K562 (cell line): ENCODE measurements around the gene SF3B4. TPM values are rescaled to one million over a fixed set of nuclear protein-coding genes. Genes with fewer than 3 reads are reported as not detected.

Experiments
- ATF7 ChIP-seq: fragments of 450-650 bp; IDR thresholded peaks from 2 replicates; pipeline ENCODE4 v1.7.1; 2014; ENCODE audit warnings: mild to moderate bottlenecking, moderate library complexity
- CCAR2 ChIP-seq: fragments of 200-400 bp; formaldehyde crosslinking; IDR thresholded peaks from 2 replicates; pipeline ENCODE4 v1.6.1; 2017; ENCODE audit warnings: mild to moderate bottlenecking, low read depth, low read length
- CHD2 ChIP-seq: IDR thresholded peaks from 2 replicates; pipeline ENCODE4 v1.6.1; 2011; ENCODE audit warnings: low read depth, low read length
- CHD7 ChIP-seq: fragments of 200-600 bp; sonication (generic); IDR thresholded peaks from one replicate; pipeline ENCODE4 v1.6.1; 2012; ENCODE audit warnings: mild to moderate bottlenecking, low read depth, low read length, inconsistent platforms
- DACH1 ChIP-seq: fragments of 450-650 bp; IDR thresholded peaks from 2 replicates; pipeline ENCODE4 v1.6.1; 2018; ENCODE audit not compliant: partially characterized antibody
- GATAD2B ChIP-seq: fragments of 450-650 bp; IDR thresholded peaks from 2 replicates; pipeline ENCODE4 v1.6.1; 2017; ENCODE audit warnings: mild to moderate bottlenecking, borderline replicate concordance
- ID3 ChIP-seq, 2 experiments: fragments of 250-450 bp in 1 of 2; fragments of 450-650 bp in 1 of 2; sonication (Bioruptor Pico) in 1 of 2; IDR thresholded peaks; 2 replicates each; pipeline versions ENCODE4 v1.6.1 to v1.8.0; 2016 to 2021; ENCODE audit warnings: mild to moderate bottlenecking in 2 of 2, moderate library complexity in 2 of 2, missing compliant biosample characterization in 1 of 2, missing genetic modification characterization in 1 of 2
- MLX ChIP-seq, 2 experiments: fragments of 450-650 bp in 1 of 2; sonication (generic) in 1 of 2; formaldehyde crosslinking; conservative IDR thresholded peaks; 2 replicates each; pipeline versions ENCODE4 v1.4.0 to v1.8.1; 2020 to 2022; ENCODE audit warnings: mild to moderate bottlenecking in 1 of 2, missing genetic modification reagents in 1 of 2
- NFYB ChIP-seq: IDR thresholded peaks from 2 replicates; pipeline ENCODE4 v1.6.1; 2011; ENCODE audit warnings: mild to moderate bottlenecking, moderate library complexity; ENCODE audit not compliant: insufficient read length; ENCODE audit errors: extremely low read depth
- POLR2H ChIP-seq: IDR thresholded peaks from 2 replicates; pipeline ENCODE4 v1.6.1; 2016; ENCODE audit warnings: missing genetic modification characterization, low read depth, mild to moderate bottlenecking, control low read depth, missing compliant biosample characterization, moderate library complexity
- SIN3A ChIP-seq, 2 experiments: fragments of 150-350 bp in 1 of 2; IDR thresholded peaks; 2 replicates each; pipeline ENCODE4 v1.6.1; 2011 to 2016; ENCODE audit warnings: borderline replicate concordance in 2 of 2, low read depth in 2 of 2, low read length in 2 of 2, mild to moderate bottlenecking in 2 of 2, moderate library complexity in 2 of 2; ENCODE audit not compliant: control insufficient read depth in 1 of 2
- ZNF121 ChIP-seq: sonication (generic); formaldehyde crosslinking; conservative IDR thresholded peaks from 2 replicates; pipeline ENCODE4 v1.8.0; 2022; ENCODE audit warnings: missing genetic modification reagents
- ZNF24 ChIP-seq: fragments of 450-650 bp; IDR thresholded peaks from 2 replicates; pipeline ENCODE4 v1.6.1; 2016
- ZNF263 ChIP-seq: sonication (generic); formaldehyde crosslinking; IDR thresholded peaks from 2 replicates; pipeline ENCODE4 v1.8.0; 2022; ENCODE audit warnings: mild to moderate bottlenecking, missing genetic modification reagents, borderline replicate concordance
- ZSCAN29 ChIP-seq: fragments of 450-650 bp; IDR thresholded peaks from 2 replicates; pipeline ENCODE4 v1.6.1; 2017
- polyA plus RNA-seq, 8 experiments: library from polyadenylated mRNA; depleted of rRNA in 4 of 8; stranded (reverse) in 5 of 8; unstranded in 3 of 8; fragments of >200 nt; fragmentation: Nextera tagmentation in 2 of 8; fragmentation: Illumina TruSeq in 1 of 8; extraction: Ambion mirVana in 2 of 8; extraction: Trizol in 1 of 8; gene quantifications; 2 replicates each; pipeline versions ENCODE4 v1.2.1 to v1.2.3, GENCODE V29; 2011 to 2014; ENCODE audit warnings: inconsistent platforms in 1 of 8, missing spikeins in 1 of 8
- total RNA-seq, 7 experiments: library from RNA; depleted of rRNA in 6 of 7; stranded (reverse); fragments of >200 nt in 6 of 7; fragmentation: Illumina TruSeq in 2 of 7; extraction: Trizol in 2 of 7; gene quantifications; 2 replicates each; pipeline versions ENCODE4 v1.2.1 to v1.2.3, GENCODE V29; 2011 to 2021; ENCODE audit warnings: low replicate concordance in 1 of 7

The SF3B4 gene
- total and polyA plus RNA-seq, 9 of the 15 experiments (the other 6 are each of a cell fraction or from before 2014, with no cell fraction given), result 3.0 to 88.0 (median 26.1) TPM

- TF ChIP-seq ID3 (CRISPR knock-in tag; IDR thresholded peaks at IDR 0.05), result no peak
- TF ChIP-seq ID3 (tag; IDR thresholded peaks at IDR 0.05), result no peak
- no peak for TF ChIP-seq ZNF24
- no peak for TF ChIP-seq GATAD2B
- no peak for TF ChIP-seq NFYB
- no peak for TF ChIP-seq ZSCAN29
- TF ChIP-seq MLX (CRISPR knock-in tag; conservative IDR thresholded peaks at IDR 0.05), result no peak
- TF ChIP-seq ZNF263 (CRISPR knock-in tag), result no peak; the same call in 1 of the 2 replicates
- TF ChIP-seq ZNF121 (CRISPR knock-in tag), result no peak
- TF ChIP-seq DACH1, result no peak
- peak; percentile 42 to 69; a peak in 2 of 4 replicates for TF ChIP-seq SIN3A (IDR thresholded peaks at IDR 0.05; ENCODE audit: borderline replicate concordance in 2 of 2, control insufficient read depth in 1 of 2, low read depth in 2 of 2, low read length in 2 of 2)
- TF ChIP-seq CHD7, result no peak
- TF ChIP-seq CHD2, result peak; percentile 50; the same call in 1 of the 2 replicates
- TF ChIP-seq POLR2H (tag), result no peak; the same call in 1 of the 2 replicates
- no peak for TF ChIP-seq CCAR2
- TF ChIP-seq ATF7, result peak; percentile 56; the same call in 1 of the 2 replicates
These were observed at the start of gene SF3B4 (continued) for GRCh38 chr1:149927563-149928400.
